Measurements from ENCODE around the gene PTPRCAP. TPM values are rescaled to one million over a fixed set of nuclear protein-coding genes. Genes with fewer than 3 reads are reported as not detected.
"Not testable (repeated sequence)": the region's sequence is repeated elsewhere in the genome, so short reads cannot be mapped to it uniquely, and the experiment has no call there.

Gene PTPRCAP
- total RNA-seq, 1 donor: not detected

DNA sequence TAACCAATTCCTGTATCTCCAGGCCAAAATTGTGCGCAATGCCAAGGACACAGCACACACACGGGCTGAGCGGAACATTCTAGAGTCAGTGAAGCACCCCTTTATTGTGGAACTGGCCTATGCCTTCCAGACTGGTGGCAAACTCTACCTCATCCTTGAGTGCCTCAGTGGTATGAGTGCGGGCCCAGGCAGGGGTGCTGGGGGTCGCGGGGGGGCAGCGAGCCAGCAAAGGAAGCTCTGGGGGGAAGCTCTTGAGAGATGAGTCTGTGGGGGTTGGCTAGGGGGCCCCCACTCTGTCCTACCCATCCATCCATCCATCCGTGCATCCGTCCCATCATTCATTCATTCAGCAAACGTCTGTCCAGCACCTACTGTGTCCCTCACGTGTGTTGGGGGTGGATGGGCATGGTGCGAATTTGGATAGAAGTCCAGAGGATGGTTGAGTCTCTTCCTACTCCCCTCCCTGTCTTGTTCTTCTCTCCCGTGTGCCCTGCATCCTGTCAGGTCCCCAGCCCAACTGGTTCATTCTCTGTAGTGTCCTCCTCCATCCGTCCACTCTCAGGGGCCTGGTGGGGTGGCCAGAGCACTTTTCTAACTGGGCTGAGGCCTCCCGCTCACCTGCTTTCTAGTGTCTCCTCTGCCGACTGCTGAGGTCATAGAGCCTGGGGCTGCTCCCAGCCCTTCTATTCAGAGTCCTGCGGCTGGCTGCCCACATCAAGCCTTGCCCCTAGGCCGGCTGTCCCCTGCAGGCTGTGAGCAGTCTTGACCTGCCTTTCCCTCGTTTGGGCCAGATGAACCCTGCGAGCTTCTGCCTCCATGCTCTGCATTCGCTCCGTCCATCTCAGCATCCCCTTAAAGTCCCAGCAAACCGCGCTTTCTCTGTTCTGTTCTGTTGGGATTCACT, 5.9 kb downstream of the PTPRCAP start:
- no peak for DNase-seq (ENCODE audit: low read depth)
- H3K4me3 ChIP-seq (ENCODE audit: low read depth, low read length): no peak overlapping the region
- TF ChIP-seq, protein P1, sequence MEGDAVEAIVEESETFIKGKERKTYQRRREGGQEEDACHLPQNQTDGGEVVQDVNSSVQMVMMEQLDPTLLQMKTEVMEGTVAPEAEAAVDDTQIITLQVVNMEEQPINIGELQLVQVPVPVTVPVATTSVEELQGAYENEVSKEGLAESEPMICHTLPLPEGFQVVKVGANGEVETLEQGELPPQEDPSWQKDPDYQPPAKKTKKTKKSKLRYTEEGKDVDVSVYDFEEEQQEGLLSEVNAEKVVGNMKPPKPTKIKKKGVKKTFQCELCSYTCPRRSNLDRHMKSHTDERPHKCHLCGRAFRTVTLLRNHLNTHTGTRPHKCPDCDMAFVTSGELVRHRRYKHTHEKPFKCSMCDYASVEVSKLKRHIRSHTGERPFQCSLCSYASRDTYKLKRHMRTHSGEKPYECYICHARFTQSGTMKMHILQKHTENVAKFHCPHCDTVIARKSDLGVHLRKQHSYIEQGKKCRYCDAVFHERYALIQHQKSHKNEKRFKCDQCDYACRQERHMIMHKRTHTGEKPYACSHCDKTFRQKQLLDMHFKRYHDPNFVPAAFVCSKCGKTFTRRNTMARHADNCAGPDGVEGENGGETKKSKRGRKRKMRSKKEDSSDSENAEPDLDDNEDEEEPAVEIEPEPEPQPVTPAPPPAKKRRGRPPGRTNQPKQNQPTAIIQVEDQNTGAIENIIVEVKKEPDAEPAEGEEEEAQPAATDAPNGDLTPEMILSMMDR (IDR thresholded peaks at IDR 0.05; ENCODE audit: insufficient read depth, low read depth, low read length): no peak

DNA sequence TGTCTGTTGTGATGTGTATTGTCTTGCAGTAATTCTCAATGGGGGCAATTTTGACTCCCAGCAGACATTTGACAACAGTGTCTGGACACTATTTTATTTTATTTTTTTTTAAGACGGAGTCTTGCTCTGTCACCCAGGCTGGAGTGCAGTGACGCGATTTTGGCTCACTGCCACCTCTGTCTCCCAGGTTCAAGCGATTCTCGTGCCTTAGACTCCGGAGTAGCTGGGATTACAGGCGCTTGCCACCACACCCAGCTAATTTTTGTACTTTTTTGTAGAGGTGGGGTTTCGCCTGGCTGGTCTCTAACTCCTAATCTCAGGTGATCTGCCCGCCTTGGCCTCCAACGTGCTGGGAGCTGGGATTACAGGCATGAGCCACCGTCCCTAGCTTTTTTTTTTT, 7.8 kb downstream of the PTPRCAP start:
- TF ChIP-seq, protein P1 (IDR thresholded peaks at IDR 0.05; ENCODE audit: insufficient read depth, low read depth, low read length): no peak
- no peak for DNase-seq (ENCODE audit: low read depth)
- H3K4me3 ChIP-seq (ENCODE audit: low read depth, low read length): no peak overlapping the region

DNA sequence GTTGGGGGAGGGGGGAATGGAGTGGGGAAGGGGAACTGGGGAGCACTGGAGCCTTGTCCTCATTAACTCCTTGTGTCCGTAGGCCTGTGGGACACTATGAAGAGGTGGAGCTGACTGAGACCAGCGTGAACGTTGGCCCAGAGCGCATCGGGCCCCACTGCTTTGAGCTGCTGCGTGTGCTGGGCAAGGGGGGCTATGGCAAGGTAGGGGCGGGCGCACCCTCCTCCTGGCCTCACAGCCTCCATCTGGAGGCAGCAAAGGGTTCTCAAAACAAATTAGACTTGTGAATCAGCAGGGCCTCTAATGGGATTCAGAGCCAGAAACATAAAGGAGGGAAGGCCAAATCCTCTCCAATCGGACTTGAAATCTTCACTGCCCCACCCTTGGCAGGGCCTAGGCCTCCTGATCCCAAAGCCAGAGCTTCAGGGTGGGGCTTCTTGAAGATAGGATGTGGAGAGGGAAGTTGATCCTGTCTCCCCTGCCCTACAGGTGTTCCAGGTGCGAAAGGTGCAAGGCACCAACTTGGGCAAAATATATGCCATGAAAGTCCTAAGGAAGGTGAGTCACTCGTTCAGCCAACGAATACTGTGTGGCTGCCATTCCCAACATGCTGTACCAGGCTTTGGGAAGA, 8.3 kb downstream of the PTPRCAP start:
- DNase-seq (ENCODE audit: low read depth): no peak
- TF ChIP-seq, protein P1 (IDR thresholded peaks at IDR 0.05; ENCODE audit: insufficient read depth, low read depth, low read length): no peak
- H3K4me3 ChIP-seq (ENCODE audit: low read depth, low read length): peak overlapping the region; percentile 75

DNA sequence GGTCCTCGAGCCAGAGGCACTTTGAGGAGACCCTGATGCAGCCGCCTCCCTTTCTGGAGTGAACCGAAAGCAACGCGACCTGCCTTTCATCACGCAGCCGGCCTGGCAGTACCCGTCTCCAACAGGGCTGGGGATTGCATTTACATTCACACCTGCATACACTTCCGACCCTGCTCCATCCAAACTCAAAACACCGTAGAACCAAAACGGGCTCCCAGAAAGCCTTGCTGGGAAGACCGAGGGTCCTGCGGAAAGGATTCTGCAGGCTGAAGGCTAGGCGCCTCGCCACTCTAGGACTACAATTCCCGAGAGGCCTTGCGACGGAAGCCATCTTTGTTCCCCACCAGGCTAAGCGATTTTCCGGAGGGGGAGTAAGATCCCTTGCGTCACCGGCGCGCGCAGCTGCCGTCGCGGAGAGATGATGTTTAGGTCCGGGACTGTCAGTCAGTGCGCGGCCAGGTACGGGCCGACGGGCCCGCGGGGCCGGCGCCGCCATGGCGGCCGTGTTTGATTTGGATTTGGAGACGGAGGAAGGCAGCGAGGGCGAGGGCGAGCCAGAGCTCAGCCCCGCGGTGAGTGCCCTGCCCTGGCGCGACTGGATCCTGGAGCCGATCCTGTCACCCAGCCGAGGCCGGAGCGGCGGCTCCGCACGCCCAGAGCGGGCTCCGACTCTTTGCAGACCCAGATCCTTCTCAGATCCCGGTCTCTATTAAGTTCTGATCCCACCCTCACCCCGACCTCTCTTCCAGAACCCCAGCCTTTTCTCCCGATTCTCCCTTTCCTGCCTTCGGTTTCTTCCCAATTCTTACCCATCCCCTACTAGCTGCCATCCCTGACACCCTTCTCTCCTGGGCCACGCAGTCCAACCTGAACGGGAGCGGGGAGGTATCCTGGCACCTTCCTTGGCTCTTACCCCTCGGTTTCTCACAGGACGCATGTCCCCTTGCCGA, 9.2 kb downstream of the PTPRCAP start, which contains the start of gene RPS6KB2:
RPS6KB2 (plus strand) TSS at position 443 of the 950 bp plus-strand sequence; CDS start at position 495, 52 bp downstream.
- peak; percentile 97 for DNase-seq (ENCODE audit: low read depth)
- TF ChIP-seq, protein P1 (IDR thresholded peaks at IDR 0.05; ENCODE audit: insufficient read depth, low read depth, low read length): no peak
- peak within 1 kb of the TSS; percentile 75 for H3K4me3 ChIP-seq (ENCODE audit: low read depth, low read length)

DNA sequence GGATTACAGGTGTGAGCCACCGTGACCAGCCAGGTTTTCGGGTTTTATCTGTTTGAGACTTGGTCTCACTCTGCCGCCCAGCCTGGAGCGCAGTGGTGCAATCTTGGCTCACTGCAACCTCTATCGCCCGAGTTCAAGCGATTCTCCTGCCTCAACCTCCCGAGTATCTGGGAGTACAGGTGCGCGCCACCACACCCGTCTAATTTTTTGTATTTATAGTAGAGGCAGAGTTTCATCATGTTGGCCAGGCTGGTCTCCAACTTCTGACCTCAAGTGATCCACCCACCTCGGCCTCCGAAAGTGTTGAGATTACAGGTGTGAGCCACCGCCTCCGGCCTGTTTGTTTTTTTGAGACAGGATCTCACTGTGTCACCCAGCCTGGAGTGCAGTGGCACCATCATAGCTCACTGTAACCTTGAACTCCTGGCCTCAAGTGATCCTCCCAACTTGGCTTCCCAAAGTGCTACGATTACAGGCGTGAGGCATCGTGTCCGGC, 10.1 kb downstream of the PTPRCAP start:
- not testable (repeated sequence) for DNase-seq (ENCODE audit: low read depth)
- H3K4me3 ChIP-seq (ENCODE audit: low read depth, low read length): peak overlapping the region; percentile 75

DNA sequence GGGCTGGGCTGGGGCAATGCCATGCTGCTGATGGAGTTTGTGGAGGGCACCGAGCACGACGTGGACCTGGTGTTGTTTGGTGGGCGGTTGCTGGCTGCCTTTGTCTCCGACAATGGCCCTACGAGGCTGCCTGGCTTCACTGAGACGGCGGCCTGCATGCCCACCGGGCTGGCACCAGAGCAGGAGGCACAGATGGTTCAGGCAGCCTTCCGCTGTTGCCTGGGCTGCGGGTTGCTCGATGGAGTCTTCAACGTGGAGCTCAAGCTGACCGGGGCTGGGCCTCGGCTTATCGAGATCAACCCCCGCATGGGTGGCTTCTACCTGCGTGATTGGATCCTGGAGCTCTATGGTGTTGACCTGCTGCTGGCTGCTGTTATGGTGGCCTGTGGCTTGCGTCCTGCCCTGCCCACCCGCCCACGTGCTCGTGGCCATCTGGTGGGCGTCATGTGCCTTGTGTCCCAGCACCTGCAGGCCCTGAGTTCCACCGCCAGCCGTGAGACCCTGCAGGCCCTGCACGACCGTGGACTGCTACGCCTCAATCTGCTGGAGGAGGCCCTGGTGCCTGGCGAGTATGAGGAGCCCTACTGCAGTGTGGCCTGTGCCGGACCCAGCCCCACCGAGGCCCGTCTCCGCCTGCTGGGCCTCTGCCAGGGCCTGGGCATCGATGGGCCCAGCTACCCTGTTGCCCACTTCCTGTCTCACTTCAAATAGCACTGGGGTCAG, 13.4 kb downstream of the PTPRCAP start:
- TF ChIP-seq, protein P1 (IDR thresholded peaks at IDR 0.05; ENCODE audit: insufficient read depth, low read depth, low read length): no peak
- no peak overlapping the region for H3K4me3 ChIP-seq (ENCODE audit: low read depth, low read length)
- no peak for DNase-seq (ENCODE audit: low read depth)
